Uterus (tissue), 2 donors: Measurements from ENCODE around the gene TCF4.

Experiments used
- CTCF ChIP-seq, 4 experiments: fragments of 200-600 bp in 2 of 4; fragments of 450-650 bp in 2 of 4; sonication (generic) in 2 of 4; IDR thresholded peaks; one replicate each; pipeline ENCODE4 v1.5.1; 2016 to 2019; ENCODE audit warnings: antibody characterized with exemption in 4 of 4, mild to moderate bottlenecking in 2 of 4, moderate library complexity in 1 of 4
- POLR2A ChIP-seq, 2 donors: fragments of 450-650 bp; IDR thresholded peaks; one replicate each; pipeline ENCODE4 v1.6.1; 2016; ENCODE audit warnings: antibody characterized with exemption in 2 of 2, mild to moderate bottlenecking in 1 of 2, moderate library complexity in 1 of 2

GRCh38 chr18:55523001-55523400 is 65.0 kb downstream of the TCF4 start:
- TF ChIP-seq CTCF (IDR thresholded peaks at IDR 0.05) (no peak), POLR2A (IDR thresholded peaks at IDR 0.05) (no peak)
